ENCODE data around the gene CYP4V2.

DNA sequence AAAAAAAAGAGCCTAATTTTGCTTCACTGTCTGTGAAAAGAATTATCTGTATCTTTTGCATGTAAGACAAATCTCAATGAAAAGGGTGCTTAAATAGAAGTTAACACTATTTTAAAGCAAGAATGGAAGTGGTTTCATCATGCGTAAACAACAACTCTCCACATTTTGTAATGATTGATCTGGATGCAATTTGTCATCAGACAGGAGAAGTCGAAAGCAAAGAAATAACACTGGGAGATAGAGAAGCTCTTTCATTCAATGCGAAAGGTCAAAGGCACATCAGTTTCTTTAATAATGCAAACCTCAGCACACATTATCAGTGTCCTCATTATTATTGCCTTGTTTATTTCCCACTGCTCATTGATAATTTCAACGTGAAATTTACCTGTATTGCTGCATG is 44.8 kb downstream of the CYP4V2 start:
- no peak for TF ChIP-seq POLR2A (IDR thresholded peaks at IDR 0.05; ENCODE audit: low read length)
- no peak for TF ChIP-seq GATA1 (IDR thresholded peaks at IDR 0.05; ENCODE audit: low read depth, low read length)

Data from erythroblast (primary cell).